NCI-H446 (cell line): Measurements from ENCODE around the gene R3HCC1L.

ENCODE experiments used
- DNase-seq, 2 experiments: peaks; one replicate each; lab custom pipeline; 2025; lab: John Stamatoyannopoulos, UW

R3HCC1L gene

DNA sequence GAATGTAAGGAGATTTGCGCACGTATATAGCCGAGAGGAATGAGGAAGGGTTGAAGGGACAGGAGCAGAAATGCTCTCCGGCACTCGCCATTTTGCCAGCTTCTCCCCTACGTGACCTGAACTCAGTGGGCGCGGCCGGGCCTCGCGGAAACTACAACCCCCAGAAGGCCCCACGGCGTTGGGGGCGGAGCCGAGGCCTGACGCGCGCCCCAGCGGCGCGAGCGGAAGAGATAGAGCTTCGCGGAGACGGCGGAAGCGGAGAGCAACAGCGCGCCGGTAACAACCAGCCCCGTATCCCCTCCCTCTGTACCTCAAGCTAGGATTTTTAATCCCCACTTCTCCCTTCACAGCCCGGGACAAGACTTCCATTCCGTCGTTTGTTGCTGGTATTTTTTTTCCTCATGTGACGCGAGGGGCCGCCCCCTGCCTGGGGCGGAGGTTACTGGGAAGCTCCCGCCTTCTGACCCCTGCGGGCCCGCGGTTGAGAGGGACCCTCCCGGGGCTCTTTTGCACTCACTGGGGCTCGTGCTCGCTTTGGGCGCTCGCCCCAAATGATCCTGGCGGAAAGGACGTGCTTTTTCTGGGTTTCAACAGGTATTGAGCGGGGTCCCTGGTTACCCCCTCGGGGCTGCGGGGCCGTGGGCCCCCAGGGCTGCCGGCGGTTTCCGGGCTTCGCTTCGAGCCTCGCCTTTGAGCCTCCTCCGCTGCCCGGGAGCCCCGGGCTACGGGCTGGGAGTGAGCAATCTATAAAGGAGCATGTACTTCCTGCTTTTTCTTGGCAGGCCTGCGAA lies at the start of gene R3HCC1L:
Gene R3HCC1L (plus strand): TSS at position 227 of the 791 bp plus-strand sequence. CDS start 73,458 bp downstream, outside the sequence.
- DNase-seq: peak; percentile 46 to 90

DNA sequence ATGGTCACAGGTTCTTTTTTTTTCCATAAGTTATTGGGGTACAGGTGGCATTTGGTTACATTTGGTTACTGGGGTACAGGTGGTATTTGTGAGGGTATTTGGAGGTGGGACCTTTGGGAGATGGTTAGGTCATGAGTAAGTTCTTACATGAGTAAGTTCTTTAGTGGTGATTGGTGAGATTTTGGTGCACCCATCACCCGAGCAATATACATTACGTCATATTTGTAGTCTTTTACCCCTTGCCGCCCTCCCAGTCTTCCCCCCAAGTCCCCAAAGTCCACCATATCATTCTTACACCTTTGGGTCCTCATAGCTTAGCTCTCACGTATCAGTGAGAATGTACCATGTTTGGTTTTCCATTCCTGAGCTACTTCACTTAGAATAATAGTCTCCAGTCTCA lies 49.2 kb upstream of the R3HCC1L start:
- DNase-seq: no peak

DNA sequence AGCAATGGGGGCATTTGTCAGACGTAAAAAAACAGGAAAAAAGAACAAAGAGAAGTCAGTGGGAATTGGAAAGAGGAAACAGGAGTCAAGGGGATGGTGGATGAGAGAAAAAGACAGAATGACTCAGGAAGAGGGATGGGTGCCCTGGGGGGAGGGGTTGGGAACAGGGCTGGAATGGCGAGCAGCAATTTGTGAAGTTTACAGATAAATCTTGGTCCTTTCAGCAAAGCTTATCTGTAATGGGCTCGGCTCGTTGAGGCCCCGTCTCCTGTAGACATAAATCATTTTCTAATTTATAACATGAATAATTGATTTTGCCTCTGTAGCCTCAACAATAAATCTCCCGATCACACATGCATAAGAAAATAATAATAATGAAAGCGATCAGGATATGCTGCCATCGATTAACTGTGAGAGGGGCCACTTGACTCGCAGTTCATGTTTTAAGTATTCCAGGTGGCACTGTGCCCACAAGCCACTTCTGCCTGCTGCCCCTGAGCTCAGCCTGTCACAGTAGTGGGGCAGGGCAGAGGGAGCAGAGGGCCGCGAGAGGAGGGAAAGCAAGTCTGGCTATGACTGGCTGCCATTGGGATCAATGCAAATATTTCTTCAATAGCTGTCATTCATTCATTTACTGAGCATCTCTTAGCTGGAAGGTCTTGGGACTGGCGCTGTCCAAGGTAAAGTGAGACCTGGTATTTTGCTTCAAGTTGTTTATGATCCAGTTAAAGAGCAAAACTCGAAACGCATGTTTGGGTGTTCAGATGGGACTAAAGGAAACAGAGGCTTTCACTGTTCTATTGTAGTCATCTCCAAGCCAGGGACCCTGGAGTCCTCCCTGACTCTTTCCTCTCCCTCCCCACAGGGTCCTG lies 47.4 kb upstream of the R3HCC1L start:
- DNase-seq: peak in 1 of 2 experiments; percentile 22

DNA sequence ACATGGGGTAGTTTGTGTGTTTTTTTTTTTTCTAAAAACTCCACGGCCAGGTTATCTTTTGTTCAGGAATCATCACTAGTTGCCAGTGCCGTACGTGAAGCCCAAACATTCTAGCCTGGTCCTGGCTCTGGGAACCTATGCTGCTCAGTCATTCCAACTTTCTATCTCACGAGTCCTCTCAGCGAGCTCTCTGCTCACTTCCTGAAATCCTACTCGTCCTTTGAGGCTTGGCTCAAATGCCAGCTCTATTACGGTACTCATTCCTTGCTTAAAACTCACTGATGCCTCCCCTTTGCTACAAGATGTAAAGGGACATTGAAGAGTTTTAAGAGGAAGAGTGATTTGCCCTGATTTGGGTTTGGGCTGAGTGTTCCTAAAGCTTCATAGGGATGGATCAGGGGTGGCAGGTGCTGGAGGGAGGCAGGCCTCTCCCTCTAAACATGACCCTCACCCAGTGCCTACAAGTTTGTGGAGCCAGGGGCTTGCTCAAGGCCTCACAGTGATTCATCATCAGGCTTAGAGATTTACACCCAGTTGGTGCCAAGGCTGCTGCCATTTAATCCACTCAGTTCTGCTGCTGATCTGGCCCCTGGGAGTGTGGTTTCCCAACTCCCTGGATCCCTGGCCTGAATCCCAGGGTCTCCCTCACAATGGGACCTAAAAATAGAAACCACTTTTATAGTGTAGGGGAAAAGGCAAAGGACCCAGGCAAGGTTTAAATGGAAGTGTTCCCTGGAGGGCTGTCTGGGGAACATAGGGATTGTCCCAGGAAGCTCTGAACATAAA lies 46.1 kb upstream of the R3HCC1L start:
- DNase-seq: peak in 1 of 2 experiments; percentile 48

DNA sequence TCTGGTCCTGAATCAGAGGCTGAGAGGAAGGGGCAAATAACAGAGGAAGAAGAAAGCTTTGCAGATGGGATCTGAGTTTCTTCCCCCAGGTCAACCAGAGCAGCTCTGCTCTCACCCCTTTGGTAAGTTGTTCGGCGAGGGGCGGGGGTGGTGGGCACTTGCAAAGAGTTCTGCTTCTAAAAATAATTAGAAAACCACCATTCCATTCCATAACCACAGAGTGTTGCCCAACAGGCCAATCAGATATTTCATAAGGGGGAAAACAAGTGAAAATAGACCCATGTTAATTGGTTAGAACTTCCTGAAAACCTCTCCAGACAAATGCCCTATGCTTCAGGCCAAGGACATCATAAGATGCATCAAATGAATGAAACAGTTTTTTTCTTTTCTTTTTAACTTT lies 43.6 kb upstream of the R3HCC1L start:
- DNase-seq: no peak

DNA sequence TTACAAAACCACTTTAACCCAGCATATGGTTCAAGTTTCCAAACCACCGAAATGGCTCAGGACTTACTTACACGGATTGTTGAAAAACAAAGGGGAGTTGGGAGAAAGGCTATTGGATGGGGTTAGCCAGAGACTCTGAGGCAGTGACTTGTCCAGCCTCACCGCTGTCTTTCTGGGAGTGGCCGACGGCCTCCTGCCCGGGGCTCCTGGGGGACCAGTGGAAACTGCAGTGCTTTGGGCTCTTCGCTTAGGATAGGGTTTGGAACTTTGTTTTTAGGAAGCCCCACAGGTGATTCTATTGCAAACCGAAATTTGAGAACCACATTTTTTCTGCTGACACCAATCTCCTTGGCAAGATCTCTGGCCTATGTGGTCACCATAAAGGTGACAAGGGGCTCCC lies 38.1 kb upstream of the R3HCC1L start:
- DNase-seq: no peak

DNA sequence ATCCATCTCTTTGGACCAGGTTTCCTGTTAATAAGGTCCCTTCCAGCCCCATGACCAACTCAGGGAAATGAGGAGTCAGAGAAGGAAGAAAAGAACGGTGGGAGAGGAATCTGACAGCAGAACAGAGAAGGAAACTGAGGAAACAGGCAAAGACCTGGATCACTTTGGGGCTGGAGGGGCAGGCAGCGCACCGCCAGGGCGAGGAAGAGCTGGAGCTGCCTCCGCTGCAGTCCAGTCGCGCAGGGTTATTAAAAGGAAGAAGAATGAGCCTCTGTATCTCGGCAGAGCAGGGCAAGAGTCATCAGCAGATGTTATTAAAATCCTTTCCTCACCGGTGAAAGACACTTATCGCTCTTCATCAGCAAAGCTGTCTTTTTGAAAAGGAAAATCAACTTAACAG lies 37.7 kb upstream of the R3HCC1L start:
- DNase-seq: no peak

DNA sequence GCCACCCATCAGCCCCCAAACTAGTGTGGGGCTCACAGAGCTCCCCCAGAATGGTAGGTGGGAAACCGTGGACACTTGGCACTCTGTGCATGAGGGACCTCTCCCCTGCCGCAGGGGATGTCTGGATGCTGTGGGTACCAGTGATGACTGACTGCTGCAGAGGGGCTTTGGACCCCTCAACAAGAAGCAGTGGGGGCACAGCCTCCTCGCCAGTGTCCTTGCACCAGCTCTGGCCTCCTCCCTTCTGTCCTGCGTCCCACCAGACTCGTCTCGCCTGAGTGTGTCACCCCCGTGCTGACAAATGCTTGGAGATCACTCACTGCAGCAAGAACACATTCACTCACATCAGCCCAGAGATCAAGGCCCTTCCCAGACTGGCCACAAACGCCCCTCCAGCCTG lies 37.3 kb upstream of the R3HCC1L start:
- no peak for DNase-seq

DNA sequence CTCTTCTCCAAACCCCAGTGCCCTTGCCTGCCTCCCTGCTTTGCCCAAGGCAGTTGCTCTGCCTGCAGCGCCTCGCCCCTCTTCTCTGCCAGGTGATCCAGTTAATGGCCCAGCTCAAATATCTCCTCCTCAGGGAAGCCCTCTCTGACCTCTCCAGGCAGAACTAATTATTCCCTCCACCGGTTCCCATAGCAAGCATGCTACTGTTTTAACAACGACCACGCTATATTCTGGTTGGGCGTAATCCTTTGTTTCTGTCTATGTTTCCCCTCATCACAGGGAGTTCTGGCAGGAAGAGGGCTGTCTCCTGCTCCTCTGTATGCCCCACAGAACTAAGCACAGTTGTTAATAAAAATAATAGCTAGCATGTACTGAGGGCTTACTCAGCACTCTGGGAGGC lies 36.8 kb upstream of the R3HCC1L start:
- no peak for DNase-seq

DNA sequence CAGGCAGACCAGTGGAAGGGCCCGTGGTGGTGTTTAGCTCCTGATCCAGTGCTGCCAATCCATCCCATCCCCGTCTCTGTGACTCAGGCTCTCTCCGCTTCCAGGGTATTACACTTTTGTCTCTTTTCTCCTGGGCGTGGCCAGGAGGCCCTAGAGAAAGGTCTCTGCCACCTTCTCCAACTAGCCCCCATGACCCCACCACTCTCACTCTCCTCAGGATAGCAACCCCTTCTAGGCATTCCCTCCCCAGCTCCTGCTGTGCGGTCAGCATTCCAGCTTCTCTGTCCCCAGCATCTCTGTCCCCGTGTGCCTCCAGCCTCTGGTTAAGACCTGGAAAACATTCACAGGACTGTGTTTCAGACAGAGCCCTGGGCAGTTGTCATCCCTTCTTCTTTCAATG lies 36.2 kb upstream of the R3HCC1L start:
- no peak for DNase-seq

DNA sequence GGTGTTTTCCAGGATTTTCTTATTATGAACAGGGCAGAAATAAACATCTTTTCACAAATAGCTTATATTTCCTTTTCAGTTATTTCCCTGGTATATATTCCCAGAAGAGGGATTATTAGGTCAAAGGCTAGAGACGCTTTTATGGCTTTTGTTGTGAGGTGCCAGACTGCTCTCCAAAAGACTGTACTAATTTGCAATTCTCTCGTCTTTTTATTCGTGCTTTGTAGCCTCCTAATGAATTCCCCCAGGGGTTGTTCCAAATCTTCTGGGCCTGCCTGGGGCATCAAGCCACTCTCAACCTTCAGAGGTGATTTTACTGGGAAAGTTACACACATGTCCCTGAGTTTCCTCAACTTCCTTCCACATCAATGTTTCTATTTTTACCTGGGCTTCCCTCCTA lies 34.0 kb upstream of the R3HCC1L start:
- DNase-seq: no peak

DNA sequence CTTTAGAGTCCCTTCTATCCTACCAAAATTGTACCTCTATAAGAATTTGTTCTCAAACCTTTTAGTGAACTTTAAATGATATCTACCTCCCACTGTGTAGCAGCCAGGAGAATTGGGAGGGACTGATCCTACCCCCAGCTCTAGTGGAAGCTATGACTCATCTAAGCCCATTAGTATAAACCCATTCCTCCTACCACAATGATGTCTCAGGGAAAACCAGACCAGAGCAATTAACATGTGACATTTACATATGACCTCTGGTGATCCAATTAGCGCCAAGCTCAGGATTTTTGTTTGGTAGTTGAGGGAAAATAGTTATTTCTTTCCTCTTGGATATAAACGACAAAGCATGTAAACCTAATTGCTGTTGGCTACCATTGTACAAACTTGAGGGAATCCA lies 33.1 kb upstream of the R3HCC1L start:
- DNase-seq: no peak

DNA sequence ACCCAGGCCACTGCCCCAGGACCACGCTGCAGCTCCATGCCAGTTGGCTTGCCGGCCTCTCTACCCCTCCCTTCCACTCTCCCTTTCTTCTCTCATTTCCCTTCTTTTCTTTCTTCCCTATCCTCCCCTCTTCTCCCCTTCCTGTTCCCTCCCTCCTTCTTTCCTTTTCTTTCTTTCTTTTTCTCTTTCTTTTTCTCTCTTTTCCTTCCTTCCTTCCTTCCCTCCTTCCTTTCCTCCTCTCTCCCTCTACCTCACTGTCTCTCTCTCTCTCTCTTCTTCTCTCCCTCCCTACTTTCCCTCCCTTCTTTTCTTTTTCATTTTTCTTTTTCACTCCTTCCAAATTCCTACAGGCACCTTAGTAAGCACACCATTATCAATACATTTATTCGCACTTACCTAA lies 30.3 kb upstream of the R3HCC1L start:
- DNase-seq: no peak

DNA sequence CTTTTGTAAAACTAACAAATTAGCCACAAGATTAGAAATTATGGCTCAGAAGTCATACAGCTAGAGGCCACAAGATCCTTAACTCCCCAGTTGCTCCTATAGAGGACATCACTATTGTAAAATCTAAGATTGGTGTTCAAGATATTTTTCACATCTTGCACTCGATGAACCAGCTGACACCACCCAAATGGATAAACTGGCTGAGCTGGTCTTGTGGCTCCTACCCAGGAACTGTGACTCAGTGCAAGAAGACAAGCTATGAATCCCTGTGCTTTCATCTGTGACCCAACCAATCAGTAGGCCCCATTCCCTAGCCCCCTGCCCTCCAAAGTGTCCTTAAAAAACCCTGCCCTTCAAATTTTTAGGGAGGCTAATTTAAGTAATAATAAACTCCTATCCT lies 27.9 kb upstream of the R3HCC1L start:
- DNase-seq: no peak

DNA sequence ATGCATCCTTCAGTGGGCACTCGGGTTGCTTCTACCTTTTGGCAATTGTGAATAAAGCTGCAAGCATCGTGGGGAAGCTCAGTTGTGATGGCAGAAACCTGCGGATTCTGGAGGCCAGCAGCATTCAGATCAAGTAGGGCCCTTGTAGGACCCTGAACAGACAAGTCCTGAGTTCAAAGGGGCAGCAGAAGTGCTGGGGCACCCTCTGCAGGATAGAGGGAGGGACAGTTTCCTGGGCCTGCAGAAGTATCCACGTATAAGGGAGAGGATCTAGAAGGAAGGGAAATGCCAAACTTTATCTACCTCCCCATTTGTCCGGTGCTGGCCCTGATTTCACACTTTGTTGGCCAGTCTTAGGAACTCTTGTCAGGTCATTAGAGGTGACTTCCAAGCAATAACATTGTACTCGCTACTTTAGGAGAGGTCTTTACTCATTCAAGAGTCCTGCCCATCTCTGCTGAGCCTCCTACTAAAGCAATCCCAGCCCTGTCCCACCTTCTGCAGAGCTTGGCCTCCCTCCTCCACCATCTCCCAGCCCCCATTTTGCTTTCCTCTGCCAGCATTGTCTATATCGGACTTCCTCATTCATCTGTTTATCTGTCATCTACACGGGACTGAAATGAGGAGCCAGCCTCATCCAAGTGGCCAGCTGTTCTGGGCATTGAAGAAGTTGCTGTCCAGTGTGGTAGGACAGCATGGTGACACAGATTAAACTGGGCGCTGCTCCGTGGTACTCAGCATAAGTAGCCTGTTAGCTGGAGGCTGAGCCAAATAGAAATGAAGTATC lies 26.6 kb upstream of the R3HCC1L start:
- no peak for DNase-seq

DNA sequence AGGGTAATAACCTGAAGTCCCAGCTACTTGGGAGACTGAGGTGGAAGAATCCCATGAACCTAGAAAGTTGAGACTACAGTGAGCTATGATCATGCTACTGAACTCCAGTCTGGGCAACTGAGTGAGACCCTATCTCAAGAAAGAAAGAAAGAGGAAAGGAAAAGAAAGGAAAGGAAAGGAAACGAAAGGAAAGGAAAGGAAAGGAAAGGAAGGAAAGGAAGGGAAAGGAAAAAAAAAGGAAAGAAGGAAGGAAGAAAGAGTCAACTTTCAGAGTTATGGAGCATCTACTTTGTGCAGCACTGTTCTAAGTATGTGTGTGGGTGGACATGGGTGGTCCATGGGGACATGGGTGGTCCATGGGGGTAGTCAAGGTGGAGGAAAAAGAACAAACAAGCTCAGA lies 24.1 kb upstream of the R3HCC1L start:
- DNase-seq: no peak

DNA sequence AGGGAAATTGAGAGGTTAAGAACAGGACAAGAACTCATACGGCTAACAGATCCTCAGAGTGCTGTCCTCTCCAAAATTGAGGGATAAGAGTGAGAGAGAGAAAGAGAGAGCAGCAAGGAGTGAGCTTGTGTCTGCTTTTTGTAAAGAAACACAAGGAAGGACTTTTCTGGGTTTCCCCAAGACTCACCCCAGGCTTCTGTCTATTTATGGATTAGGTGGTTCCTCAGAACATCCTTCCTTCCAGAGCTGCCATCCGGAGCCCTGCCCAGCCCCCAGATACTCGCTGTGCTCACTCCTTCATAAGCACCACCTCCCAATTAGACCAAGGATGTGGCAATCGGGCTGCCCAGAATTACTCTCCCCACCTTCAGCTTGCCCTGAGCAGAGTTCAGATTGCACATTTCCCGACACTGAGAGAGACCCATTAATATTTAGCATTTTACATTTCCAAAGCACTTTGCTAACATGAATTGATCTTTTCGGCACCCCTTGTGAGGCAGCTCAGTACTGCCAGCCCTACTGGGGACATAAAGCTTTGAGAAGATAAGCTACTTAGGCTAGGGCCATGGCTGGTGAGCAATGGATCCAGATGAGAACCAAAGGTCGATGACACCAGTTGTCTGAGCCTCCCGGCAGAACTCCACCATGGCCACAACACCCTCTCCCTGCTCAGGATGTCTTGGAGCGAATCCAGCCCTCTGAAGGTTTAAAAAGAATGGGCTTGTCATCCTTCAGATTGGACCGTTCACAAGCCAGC lies 19.2 kb upstream of the R3HCC1L start:
- DNase-seq: no peak

DNA sequence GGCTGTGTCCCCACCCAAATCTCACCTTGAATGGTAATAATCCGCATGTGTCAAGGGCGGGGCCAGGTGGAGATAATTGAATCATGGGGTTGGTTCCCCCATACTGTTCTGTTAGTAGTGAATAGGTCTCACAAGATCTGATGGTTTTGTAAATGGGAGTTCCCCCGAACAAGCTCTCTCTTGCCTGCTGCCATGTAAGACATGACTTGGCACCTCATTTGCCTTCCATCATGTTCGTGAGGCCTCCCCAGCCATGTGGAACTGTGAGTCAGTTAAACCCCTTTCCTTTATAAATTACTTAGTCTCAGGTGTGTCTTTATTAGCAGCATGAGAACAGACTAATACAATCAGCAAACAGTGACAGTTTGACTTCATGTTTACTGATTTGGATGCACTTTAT lies 14.6 kb upstream of the R3HCC1L start:
- DNase-seq: no peak

DNA sequence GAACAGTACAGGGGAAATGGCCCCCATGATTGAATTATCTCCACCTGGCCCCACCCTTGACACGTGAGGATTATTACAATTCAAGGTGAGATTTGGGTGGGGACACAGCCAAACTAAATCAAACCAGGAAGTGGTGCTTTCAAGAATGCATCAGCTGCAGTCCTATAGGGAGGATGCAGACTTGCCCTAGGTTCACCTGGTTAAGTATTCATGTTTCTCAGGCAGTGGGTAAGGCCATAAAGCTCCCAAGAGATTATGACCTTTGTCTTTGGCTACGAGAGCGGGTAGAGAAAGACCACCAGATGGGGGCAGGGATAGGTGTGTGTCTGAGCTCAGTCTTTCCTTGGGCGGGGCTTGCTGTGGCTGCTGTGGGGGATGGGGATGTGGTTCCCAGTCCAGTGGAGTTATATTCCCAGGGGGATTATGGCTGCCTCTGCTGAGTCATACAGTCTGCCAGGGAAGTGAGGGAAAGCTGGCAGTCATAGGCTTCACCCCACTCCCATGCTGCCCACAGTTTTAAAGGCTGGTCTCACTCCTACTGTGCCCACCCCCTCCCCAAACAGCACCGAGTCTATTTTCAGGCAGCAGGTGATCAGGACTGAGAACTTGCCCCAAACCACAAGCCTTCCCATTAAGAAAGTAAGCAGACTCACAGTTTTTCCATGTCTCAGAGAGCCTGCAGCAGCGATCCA lies 8.4 kb upstream of the R3HCC1L start:
- no peak for DNase-seq

DNA sequence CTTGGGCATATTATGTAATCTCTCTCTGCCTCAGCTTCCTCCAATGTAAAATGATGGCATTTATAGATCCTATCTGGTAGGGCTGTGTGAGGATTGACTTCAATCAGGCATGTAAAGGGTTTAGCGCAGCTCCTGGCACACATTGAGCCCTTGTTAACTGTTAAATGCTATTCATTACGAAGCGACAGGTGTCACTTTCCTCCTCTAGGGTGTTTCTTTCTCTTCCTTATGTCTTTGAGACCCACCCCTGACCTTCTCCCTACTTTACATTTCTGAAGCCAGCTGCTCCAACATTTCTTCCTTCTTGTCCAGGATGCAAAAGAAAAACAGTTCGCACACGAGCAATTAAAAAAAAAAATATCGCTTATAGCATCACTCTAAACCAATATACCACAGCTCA lies 5.7 kb upstream of the R3HCC1L start:
- DNase-seq: no peak
